GM18507 (cell line): ENCODE results near the gene LRRC32.
A peak's percentile ranks its signal among the peaks of the same experiment; 100 is the strongest.

Experiments
- DNase-seq: peaks from one replicate; pipeline ENCODE4 v3.0.0; 2011; ENCODE audit warnings: low read depth; ENCODE audit not compliant: insufficient read length; ENCODE audit errors: extremely low spot score
- FAIRE-seq: peaks from 2 replicates; lab custom pipeline; 2011; peaks lifted over from hg19 to GRCh38; lab: Jason Lieb, UNC

LRRC32 gene

GRCh38 chr11:76683161-76684095 lies 12.9 kb upstream of the LRRC32 start:
- FAIRE-seq (no peak), DNase-seq (no peak)

GRCh38 chr11:76682684-76683083 lies 12.1 kb upstream of the LRRC32 start:
- DNase-seq (no peak), FAIRE-seq (no peak)

GRCh38 chr11:76682106-76682505 lies 11.6 kb upstream of the LRRC32 start:
- DNase-seq: no peak
- no peak for FAIRE-seq

GRCh38 chr11:76680518-76681425 lies 10.2 kb upstream of the LRRC32 start:
- FAIRE-seq: peak; percentile 60

GRCh38 chr11:76678321-76678720 lies 7.8 kb upstream of the LRRC32 start:
- DNase-seq (no peak), FAIRE-seq (no peak)

More at GRCh38 chr11:76680518-76681425, 10.2 kb upstream of the LRRC32 start:
- DNase-seq: peak; percentile 40

- DNase-seq (no peak), FAIRE-seq (no peak)
Observed at GRCh38 chr11:76677458-76677765, 6.9 kb upstream of the LRRC32 start.

- FAIRE-seq: no peak
Observed at GRCh38 chr11:76676636-76677457, 6.3 kb upstream of the LRRC32 start.

GRCh38 chr11:76674517-76675400 lies 4.2 kb upstream of the LRRC32 start:
- FAIRE-seq (peak; percentile 82), DNase-seq (peak; percentile 46)

More at GRCh38 chr11:76676636-76677457, 6.3 kb upstream of the LRRC32 start:
- no peak for DNase-seq

- DNase-seq (no peak), FAIRE-seq (peak; percentile 74)
Observed at GRCh38 chr11:76673176-76674142, 2.9 kb upstream of the LRRC32 start.

GRCh38 chr11:76672431-76673175 lies 2.1 kb upstream of the LRRC32 start:
- FAIRE-seq (peak; percentile 96), DNase-seq (peak; percentile 79)

- FAIRE-seq: no peak
Observed at GRCh38 chr11:76671626-76672309, 1.2 kb upstream of the LRRC32 start.

GRCh38 chr11:76671237-76671592 lies 668 bp upstream of the LRRC32 start:
- no peak for DNase-seq
- no peak for FAIRE-seq

More at GRCh38 chr11:76671626-76672309, 1.2 kb upstream of the LRRC32 start:
- DNase-seq: no peak

- no peak for FAIRE-seq
- no peak for DNase-seq
Observed at GRCh38 chr11:76669901-76670484, 554 bp downstream of the LRRC32 start.

- FAIRE-seq: no peak
- no peak for DNase-seq
Observed at GRCh38 chr11:76668362-76669155, 2.0 kb downstream of the LRRC32 start.

GRCh38 chr11:76667856-76668255 lies 2.7 kb downstream of the LRRC32 start:
- no peak for FAIRE-seq

More at GRCh38 chr11:76667856-76668255, 2.7 kb downstream of the LRRC32 start:
- DNase-seq: no peak
